T-helper 1 cell (primary cell): ENCODE data around the gene MAGI2.

Experiments
- DNase-seq, 5 donors: peaks; one replicate each; pipeline ENCODE4 v3.0.0-alpha.2; 2012 to 2020

The MAGI2 gene

GRCh38 chr7:78164459-78164858 is 1289.0 kb downstream of the MAGI2 start:
- DNase-seq: no peak

- no peak for DNase-seq
Measured at GRCh38 chr7:78161781-78162180, 1291.7 kb downstream of the MAGI2 start.

- DNase-seq: no peak
Measured at GRCh38 chr7:78159545-78159944, 1293.9 kb downstream of the MAGI2 start.

GRCh38 chr7:78153285-78153684 is 1300.2 kb downstream of the MAGI2 start:
- DNase-seq: no peak

- DNase-seq: no peak
Measured at GRCh38 chr7:78151229-78151628, 1302.2 kb downstream of the MAGI2 start.

- no peak for DNase-seq
Measured at GRCh38 chr7:78149787-78150186, 1303.7 kb downstream of the MAGI2 start.

GRCh38 chr7:78148166-78148894 is 1305.1 kb downstream of the MAGI2 start:
- no peak for DNase-seq

- no peak for DNase-seq
Measured at GRCh38 chr7:78146546-78146945, 1306.9 kb downstream of the MAGI2 start.

GRCh38 chr7:78143661-78144060 is 1309.8 kb downstream of the MAGI2 start:
- no peak for DNase-seq

- DNase-seq: no peak
Measured at GRCh38 chr7:78141522-78142281, 1311.8 kb downstream of the MAGI2 start.

- DNase-seq: no peak
Measured at GRCh38 chr7:78140109-78140508, 1313.4 kb downstream of the MAGI2 start.

- DNase-seq: no peak
Measured at GRCh38 chr7:78139335-78139734, 1314.1 kb downstream of the MAGI2 start.

- no peak for DNase-seq
Measured at GRCh38 chr7:78134774-78135173, 1318.7 kb downstream of the MAGI2 start.

- no peak for DNase-seq
Measured at GRCh38 chr7:78134256-78134655, 1319.2 kb downstream of the MAGI2 start.

- DNase-seq: no peak
Measured at GRCh38 chr7:78130446-78131215, 1322.8 kb downstream of the MAGI2 start.

GRCh38 chr7:78129865-78130264 is 1323.6 kb downstream of the MAGI2 start:
- no peak for DNase-seq

- no peak for DNase-seq
Measured at GRCh38 chr7:78127009-78127408, 1326.5 kb downstream of the MAGI2 start.

GRCh38 chr7:78125884-78126283 is 1327.6 kb downstream of the MAGI2 start:
- DNase-seq: no peak

GRCh38 chr7:78124216-78124615 is 1329.3 kb downstream of the MAGI2 start:
- no peak for DNase-seq

- DNase-seq: no peak
Measured at GRCh38 chr7:78121888-78122287, 1331.6 kb downstream of the MAGI2 start.

- DNase-seq: no peak
Measured at GRCh38 chr7:78118470-78118869, 1335.0 kb downstream of the MAGI2 start.

GRCh38 chr7:78115876-78116275 is 1337.6 kb downstream of the MAGI2 start:
- no peak for DNase-seq

GRCh38 chr7:78114993-78115392 is 1338.5 kb downstream of the MAGI2 start:
- no peak for DNase-seq

- DNase-seq: no peak
Measured at GRCh38 chr7:78112488-78112887, 1341.0 kb downstream of the MAGI2 start.
